ENCODE data around the gene ADH4.
A peak's percentile ranks its signal among the peaks of the same experiment; 100 is the strongest.
"Not testable (repeated sequence)": the region's sequence is repeated elsewhere in the genome, so short reads cannot be mapped to it uniquely, and the experiment has no call there.

Gene ADH4

DNA sequence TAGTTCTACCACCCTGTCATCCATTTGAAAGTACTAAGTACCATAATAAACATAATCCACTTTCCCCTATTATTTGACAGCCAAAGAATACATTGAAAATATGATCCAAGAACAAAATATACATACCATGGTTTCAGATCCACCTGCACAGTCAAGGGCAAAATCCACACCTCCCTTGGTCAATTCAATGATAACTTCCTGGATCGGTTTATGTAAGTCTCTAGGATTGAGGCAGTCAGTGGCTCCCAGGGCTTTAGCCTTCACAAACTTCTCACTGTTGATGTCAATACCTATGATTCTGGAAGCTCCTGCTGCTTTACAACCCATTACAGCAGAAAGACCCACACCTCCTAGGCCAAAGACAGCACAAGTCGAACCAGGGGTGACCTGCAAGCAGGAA, 12.7 kb downstream of the ADH4 start:
- no peak for DNase-seq

GRCh38 chr4:99126376-99126775, 17.7 kb downstream of the ADH4 start:
- no peak for DNase-seq

- DNase-seq: no peak
Measured at GRCh38 chr4:99121008-99121407, 23.1 kb downstream of the ADH4 start.

DNA sequence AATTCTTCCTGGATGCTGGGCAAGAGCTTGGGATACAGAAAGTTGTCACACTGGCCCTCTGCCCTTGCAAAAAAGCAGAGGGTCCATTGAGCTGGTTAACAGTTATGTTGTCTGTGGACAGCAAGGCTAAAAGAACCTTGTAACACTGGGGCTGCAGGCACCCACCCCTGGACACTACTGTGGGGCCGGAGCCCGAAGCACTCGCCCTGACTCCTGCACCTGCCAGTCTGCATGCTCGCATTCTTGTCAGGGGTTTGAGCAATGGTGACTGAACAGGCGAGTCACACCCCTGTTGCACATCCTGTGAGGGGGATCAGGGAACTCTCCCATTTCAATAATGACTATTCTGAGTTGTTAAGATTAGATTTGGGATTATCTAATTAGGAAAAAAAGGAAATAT, 23.6 kb downstream of the ADH4 start:
- DNase-seq: no peak

DNA sequence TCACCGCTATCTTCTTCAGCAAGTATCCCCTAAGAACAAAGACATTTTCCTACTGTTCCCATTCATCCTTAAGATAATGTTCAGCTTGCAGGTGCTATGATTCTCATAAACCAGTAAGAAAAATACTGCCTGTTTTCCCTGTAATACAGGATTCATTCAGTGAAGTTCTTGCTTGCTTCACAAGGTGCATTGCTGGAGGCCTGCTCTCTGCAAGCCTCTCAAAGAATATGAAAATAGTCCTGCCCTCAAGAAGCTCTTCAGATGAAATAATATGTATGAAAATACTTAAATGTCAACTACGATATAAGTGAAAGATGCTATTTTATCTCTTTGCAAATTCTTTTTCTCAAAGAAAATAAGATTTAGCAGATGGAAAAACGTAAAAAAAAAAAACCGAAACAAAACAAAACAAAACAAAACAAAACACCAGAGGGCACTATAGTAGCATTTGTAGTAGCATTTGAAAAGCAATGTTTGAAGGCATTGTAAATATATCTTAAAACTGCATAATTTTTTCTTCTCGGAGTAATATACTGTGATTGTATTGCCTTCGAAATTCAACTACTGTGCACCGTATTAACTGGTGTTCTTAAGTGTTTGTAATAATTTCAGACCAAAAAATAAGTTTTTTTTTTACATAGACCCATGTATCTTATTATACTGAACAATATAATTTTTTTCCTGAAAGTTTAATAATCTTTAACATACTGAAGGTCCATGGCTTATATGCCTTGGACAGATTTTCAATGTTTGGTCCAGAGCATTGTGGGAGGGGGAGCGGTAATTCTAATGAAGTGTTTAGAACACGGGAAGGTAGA, 26.0 kb downstream of the ADH4 start:
- no peak for DNase-seq

GRCh38 chr4:99117122-99117841, 26.8 kb downstream of the ADH4 start:
- not testable (repeated sequence) for DNase-seq

- not testable (repeated sequence) for DNase-seq
Measured at GRCh38 chr4:99109286-99109685, 34.8 kb downstream of the ADH4 start.

- no peak for DNase-seq
Measured at GRCh38 chr4:99104153-99104552, 39.9 kb downstream of the ADH4 start.

DNA sequence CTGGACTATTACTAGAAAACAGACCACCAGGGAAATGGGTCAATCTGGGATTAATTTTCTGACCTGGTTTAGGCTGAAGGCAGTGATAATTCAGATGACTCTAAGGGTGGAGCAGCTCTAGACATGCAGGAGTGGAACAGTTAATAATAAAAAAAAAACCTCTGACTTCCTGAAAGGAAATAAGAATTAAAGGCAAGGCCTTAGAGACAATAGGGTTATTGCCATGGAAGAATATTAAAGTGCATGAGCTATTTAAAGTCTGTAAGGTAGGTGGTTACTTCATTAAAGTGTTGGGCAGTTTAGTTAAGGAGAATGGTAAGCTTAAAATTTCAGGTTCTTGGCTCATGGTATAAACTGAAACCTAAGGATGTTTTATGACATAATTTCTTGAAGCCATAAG, 40.9 kb downstream of the ADH4 start:
- DNase-seq: no peak

DNA sequence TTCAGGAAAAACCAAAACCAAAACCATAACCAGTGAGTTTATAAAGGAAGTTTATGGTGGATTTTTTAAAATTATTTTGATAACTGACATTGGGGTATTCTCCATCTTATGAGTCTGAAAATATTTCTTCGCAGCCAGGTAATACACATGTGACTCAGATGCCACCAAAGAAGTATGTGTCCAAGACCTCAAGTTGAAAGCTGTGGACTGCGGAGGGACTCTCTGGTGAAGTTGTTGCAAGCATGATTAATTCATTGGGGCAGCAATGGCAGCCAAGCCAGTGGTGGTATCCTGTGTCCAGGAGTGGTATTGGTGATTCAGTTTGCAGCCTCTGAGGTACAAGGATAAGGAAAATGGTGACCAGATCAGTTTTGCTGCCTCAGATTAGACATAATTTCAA, 41.5 kb downstream of the ADH4 start:
- no peak for DNase-seq

DNA sequence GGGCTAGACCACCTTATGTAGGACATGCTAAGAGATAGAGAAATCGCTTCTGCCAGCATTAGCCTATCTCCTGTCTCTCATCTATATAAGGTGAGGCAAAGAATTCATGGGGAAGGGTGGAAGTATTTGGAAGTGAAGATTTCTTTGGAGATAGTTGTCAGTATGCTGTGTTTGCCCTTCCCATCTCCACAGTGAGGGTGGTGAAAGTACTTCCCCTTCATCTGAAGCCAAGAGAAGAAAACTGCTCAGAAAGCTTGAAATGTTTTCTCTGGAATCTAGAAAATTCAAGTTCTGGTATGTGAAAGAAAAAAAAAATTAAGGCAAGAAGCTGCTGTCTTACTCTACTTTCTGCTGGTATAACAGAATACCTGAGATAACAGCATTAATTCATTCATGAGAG, 43.2 kb downstream of the ADH4 start:
- no peak for DNase-seq

- not testable (repeated sequence) for DNase-seq
Measured at GRCh38 chr4:99099814-99100213, 44.3 kb downstream of the ADH4 start.

- DNase-seq: no peak
Measured at GRCh38 chr4:99099311-99099710, 44.8 kb downstream of the ADH4 start.

- not testable (repeated sequence) for DNase-seq
Measured at GRCh38 chr4:99091841-99092240, 52.3 kb downstream of the ADH4 start.

- DNase-seq: no peak
Measured at GRCh38 chr4:99091216-99091575, 52.9 kb downstream of the ADH4 start.

DNA sequence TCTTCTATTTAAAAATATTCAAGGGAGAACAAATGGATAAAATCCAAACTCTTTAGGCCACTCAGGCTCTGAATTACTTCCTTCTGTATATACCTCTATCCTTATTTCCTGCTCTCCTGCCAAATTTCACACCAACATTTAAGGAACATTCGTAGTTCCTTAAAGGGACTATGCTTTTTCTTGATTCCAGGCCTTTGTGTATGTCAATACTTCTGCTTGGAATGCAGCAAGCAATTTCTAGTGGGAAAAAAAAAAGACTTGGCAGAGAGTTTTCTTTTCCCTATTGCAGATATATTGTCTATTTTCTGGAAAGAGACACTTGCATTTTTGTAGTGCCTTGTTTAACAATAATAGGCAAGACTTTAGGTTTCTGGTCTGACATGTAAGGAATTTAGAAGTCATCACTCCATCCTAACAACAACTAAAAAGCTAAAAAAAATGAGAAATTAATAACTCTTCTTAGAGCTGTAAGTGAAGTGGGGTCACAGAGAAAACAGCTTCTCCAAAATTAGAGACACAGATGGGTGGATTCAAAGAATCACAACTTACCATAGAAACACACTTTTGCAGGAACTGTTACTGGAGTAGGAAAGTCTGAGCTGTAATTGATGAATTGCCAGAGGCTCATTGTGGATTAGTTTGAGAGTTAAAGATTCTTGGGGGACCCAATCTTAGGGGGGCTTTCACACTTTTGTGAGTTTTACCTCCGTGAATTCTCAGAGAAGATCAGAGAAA, 53.4 kb downstream of the ADH4 start:
- no peak for DNase-seq

DNA sequence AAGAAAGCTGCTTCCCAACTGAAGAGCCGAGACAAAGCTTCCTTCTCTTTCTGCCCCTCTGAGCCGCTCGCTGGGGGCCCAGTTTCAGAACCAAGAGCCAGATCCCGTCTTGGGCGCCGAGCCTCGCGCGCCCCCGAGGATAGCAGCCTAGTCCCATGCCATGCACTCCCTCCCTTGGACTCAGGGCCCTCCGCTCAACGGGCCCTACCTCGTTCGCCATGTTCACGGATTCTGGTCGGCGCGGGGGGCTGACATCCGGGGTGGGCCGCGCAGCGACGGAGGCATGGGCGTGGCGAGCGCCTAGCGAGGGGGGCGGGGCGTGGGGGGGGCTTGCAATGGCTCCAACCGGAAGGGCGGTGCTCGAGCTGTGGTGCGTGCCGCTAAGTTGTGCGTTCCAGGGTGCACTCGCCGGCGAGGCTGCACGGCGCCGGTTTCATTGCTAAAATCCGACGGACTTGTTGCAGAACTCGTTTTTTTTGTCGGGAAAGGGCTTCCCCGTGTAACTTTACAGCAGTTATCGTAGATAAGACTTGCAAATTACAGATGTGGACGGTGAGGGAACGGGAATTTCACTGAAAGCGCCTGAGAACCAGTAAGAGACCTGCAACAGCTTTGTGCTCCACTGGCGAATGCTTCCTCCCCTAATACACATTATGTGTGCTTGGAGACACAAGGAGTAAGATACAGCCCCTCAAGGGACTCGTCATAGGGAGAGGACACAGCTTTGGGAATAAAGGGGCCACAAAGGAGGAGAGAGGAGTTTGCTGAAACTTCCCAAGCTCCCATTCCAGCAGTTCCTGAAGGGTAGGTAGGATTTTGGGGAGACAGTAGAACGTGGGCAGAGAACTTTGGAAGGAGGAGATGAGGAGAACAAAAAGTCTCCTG, 55.4 kb downstream of the ADH4 start, which contains the start of gene ADH5:
ADH5 (minus strand) TSS at position 308 of the 885 bp plus-strand sequence; CDS start at position 220, 88 bp downstream.
- DNase-seq: peak; percentile 62

GRCh38 chr4:99088023-99088449, 56.1 kb downstream of the ADH4 start:
- no peak for DNase-seq

DNA sequence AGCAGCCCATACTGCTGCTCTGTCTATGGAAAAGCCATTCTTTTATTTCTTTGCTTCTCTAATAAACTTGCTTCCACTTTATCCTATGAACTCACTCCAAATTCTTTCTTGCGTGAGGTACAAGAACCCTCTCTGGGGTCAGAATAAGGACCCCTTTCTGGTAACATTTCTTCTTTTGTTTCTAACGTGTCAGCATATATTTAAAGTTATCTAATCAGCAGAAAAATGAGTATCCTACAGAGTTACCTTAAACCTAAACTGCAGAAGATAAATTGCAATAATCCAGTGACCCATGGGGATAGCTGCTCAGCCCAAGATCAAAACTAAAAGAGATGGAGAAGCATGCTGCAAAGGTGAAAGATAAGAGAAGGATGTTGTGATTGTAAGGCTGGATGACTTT, 59.5 kb downstream of the ADH4 start:
- DNase-seq: no peak

DNA sequence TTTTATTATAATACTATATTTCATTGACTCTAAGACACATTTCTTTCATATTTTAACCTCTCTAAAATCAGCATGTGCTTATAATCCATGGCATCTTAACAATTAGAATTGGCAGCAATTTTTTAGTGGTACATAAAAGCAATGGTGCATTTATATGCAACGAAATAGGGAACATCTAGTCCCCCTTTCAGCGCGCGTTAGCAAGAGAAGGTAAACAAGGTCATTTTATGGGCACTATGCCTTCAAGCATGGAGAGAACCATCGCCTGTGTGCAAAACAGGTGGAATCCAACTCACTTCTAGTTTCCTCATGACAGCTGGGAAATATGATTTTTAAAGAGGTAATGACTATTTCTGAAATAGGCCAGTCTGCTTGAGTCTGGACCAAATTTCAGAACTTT, 61.9 kb downstream of the ADH4 start:
- no peak for DNase-seq

DNA sequence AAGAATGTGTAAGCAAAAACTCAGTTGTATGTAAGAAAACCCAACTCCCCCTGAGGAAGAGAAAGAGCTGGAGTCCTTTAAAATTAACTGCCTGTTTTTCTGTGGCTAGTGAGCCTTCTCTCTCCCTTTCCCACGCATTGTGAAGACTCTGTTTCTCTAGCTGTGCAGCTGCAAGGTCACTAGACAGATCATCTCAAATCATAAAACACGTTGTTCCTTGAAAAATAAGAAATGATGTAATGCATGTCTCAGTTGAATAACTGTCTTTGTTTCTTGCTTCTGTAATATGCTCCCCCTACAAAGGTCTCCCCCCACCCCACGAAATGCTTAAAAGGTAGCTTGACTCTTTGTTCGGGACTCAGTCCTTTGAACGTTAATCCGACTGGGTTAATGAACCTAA, 63.2 kb downstream of the ADH4 start:
- DNase-seq: not testable (repeated sequence)

- no peak for DNase-seq
Measured at GRCh38 chr4:99079625-99080295, 64.3 kb downstream of the ADH4 start.
